IMR-90 (cell line): ENCODE data around the gene MRPS25. TPM values are rescaled to one million over a fixed set of nuclear protein-coding genes. Genes with fewer than 3 reads are reported as not detected.
A peak's percentile ranks its signal among the peaks of the same experiment; 100 is the strongest.

Source experiments
- ATAC-seq: fragments of 200-7000 bp; cut with Tn5 transposase; 2 replicates; pipeline ENCODE4 v1.9.1; 2020; ENCODE audit warnings: low read depth, mild to moderate bottlenecking, moderate library complexity
- BruUV-seq: library from RNA; stranded (reverse); fragments of 400-500 nt; replicated peaks from 2 replicates; lab custom pipeline; 2021; lab: Mats Ljungman, UMichigan
- CTCF ChIA-PET: fragments of 300-600 bp; formaldehyde crosslinking; extraction: SDS; loops from one replicate; lab custom pipeline; 2021; ENCODE audit warnings: antibody characterized with exemption; lab: Yijun Ruan, JAX
- POLR2A ChIA-PET: fragments of 300-600 bp; sonication (Branson Sonifier 250); formaldehyde crosslinking; loops from one replicate; lab custom pipeline; 2022; ENCODE audit warnings: antibody characterized with exemption; ENCODE audit not compliant: unreplicated experiment; lab: Charles Lee
- DNase-seq: peaks from one replicate; pipeline ENCODE4 v3.0.0; 2013
- H2AFZ ChIP-seq: replicated peaks from 2 replicates; pipeline ENCODE3; 2013; ENCODE audit warnings: low read length, mild to moderate bottlenecking; ENCODE audit not compliant: poor library complexity
- H2AK5ac ChIP-seq: 2 replicates; pipeline ENCODE4 v1.6.1; 2013; ENCODE audit warnings: low read depth, low read length, inconsistent platforms
- H2AK9ac ChIP-seq: replicated peaks from 2 replicates; pipeline ENCODE3; 2013; ENCODE audit warnings: mild to moderate bottlenecking, low read depth, low read length, moderate library complexity; ENCODE audit not compliant: poor library complexity
- H2BK120ac ChIP-seq: 2 replicates; pipeline ENCODE4 v1.6.1; 2013; ENCODE audit warnings: low read depth, low read length, inconsistent platforms
- H2BK15ac ChIP-seq: 3 replicates; pipeline ENCODE4 v1.6.1; 2013; ENCODE audit warnings: low read depth, low read length, inconsistent platforms
- H2BK20ac ChIP-seq: 2 replicates; pipeline ENCODE4 v1.6.1; 2013; ENCODE audit warnings: low read depth, mild to moderate bottlenecking, inconsistent platforms, low read length, moderate library complexity
- H2BK5ac ChIP-seq: 2 replicates; pipeline ENCODE4 v1.6.1; 2013; ENCODE audit warnings: mild to moderate bottlenecking, low read depth, low read length, inconsistent platforms; ENCODE audit not compliant: poor library complexity, severe bottlenecking
- H3K14ac ChIP-seq: replicated peaks from 2 replicates; pipeline ENCODE4 v1.6.1; 2013; ENCODE audit warnings: low read depth, low read length, inconsistent platforms
- H3K18ac ChIP-seq: 2 replicates; pipeline ENCODE4 v1.6.1; 2013; ENCODE audit warnings: low read depth, low read length, control low read depth
- H3K23ac ChIP-seq: 2 replicates; pipeline ENCODE4 v1.6.1; 2013; ENCODE audit warnings: low read depth, low read length, inconsistent platforms
- H3K27ac ChIP-seq: 2 replicates; pipeline ENCODE4 v1.5.1; 2013; ENCODE audit warnings: mild to moderate bottlenecking, control low read depth, low read length; ENCODE audit not compliant: insufficient read depth
- H3K27me3 ChIP-seq: 2 replicates; pipeline ENCODE4 v1.6.1; 2013; ENCODE audit warnings: low read length; ENCODE audit not compliant: control insufficient read depth, insufficient read depth
- H3K36me3 ChIP-seq: 2 replicates; pipeline ENCODE4 v1.6.1; 2013; ENCODE audit warnings: low read length, mixed read lengths; ENCODE audit not compliant: control insufficient read depth, insufficient read depth
- H3K4ac ChIP-seq: 2 replicates; pipeline ENCODE4 v1.6.1; 2013; ENCODE audit warnings: low read depth, low read length, inconsistent platforms
- H3K4me1 ChIP-seq: 2 replicates; pipeline ENCODE4 v1.6.1; 2013; ENCODE audit warnings: low read length, mixed read lengths; ENCODE audit not compliant: control insufficient read depth, insufficient read depth
- H3K4me2 ChIP-seq: 2 replicates; pipeline ENCODE4 v1.6.1; 2013; ENCODE audit warnings: low read depth, mild to moderate bottlenecking, control low read depth, low read length, moderate library complexity
- H3K4me3 ChIP-seq: 2 replicates; pipeline ENCODE4 v1.5.1; 2013; ENCODE audit warnings: low read depth, mild to moderate bottlenecking, control low read depth, low read length, moderate library complexity; ENCODE audit not compliant: insufficient read depth
- H3K56ac ChIP-seq: 2 replicates; pipeline ENCODE4 v1.6.1; 2013; ENCODE audit warnings: low read length, inconsistent platforms; ENCODE audit not compliant: insufficient read depth; ENCODE audit errors: extremely low read depth
- H3K79me1 ChIP-seq, 2 experiments: 2 replicates each; pipeline ENCODE4 v1.6.1; 2013; ENCODE audit warnings: low read length in 2 of 2, inconsistent platforms in 1 of 2, low read depth in 1 of 2
- H3K9ac ChIP-seq: 2 replicates; pipeline ENCODE4 v1.6.1; 2013; ENCODE audit warnings: low read depth, low read length, control low read depth
- H3K9me1 ChIP-seq: 2 replicates; pipeline ENCODE4 v1.6.1; 2013; ENCODE audit warnings: low read length, inconsistent platforms; ENCODE audit not compliant: insufficient read depth
- H3K9me3 ChIP-seq: 2 replicates; pipeline ENCODE4 v1.6.1; 2013; ENCODE audit warnings: low read length; ENCODE audit not compliant: control insufficient read depth, insufficient read depth
- H4K20me1 ChIP-seq: 2 replicates; pipeline ENCODE4 v1.6.1; 2013; ENCODE audit warnings: low read length, inconsistent platforms; ENCODE audit not compliant: insufficient read depth
- H4K5ac ChIP-seq: 2 replicates; pipeline ENCODE4 v1.6.1; 2013; ENCODE audit warnings: mild to moderate bottlenecking, low read depth, low read length, control low read depth
- H4K8ac ChIP-seq, 2 experiments: 2 replicates each; pipeline ENCODE4 v1.6.1; 2013; ENCODE audit warnings: low read depth in 2 of 2, low read length in 2 of 2, control low read depth in 1 of 2, inconsistent platforms in 1 of 2
- H4K91ac ChIP-seq: 2 replicates; pipeline ENCODE4 v1.6.1; 2013; ENCODE audit warnings: low read depth, low read length, inconsistent platforms; ENCODE audit not compliant: insufficient read depth
- CEBPB ChIP-seq: IDR thresholded peaks from 2 replicates; pipeline ENCODE4 v1.6.1; 2012; ENCODE audit warnings: low read depth, low read length, improper control_type of control experiment
- FOS ChIP-seq: fragments of 150-350 bp; IDR thresholded peaks from 2 replicates; pipeline ENCODE4 v1.6.1; 2016; ENCODE audit warnings: low read depth, low read length
- MAFK ChIP-seq: IDR thresholded peaks from 2 replicates; pipeline ENCODE4 v1.6.1; 2012; ENCODE audit warnings: low read depth, low read length, improper control_type of control experiment
- RFX5 ChIP-seq: IDR thresholded peaks from 2 replicates; pipeline ENCODE4 v1.8.0; 2012; ENCODE audit warnings: low read depth, mild to moderate bottlenecking, low read length, moderate library complexity
- WGBS, 2 experiments: methylation state at CpG; one replicate each; pipeline versions ENCODE4 v1.1.5 to v1.1.7; 2013; ENCODE audit warnings: missing lambda C conversion rate in 2 of 2; ENCODE audit not compliant: insufficient read length in 1 of 2; ENCODE audit errors: extremely low coverage in 2 of 2; 5-methylcytosine and 5-hydroxymethylcytosine counted together
- dilution Hi-C: fragments of 300-500 bp; cut with HindIII; formaldehyde crosslinking; loops from one replicate; pipeline ENCODE4 v1.14.3; 2018; ENCODE audit warnings: low sequenced_read_pairs; ENCODE audit not compliant: unreplicated experiment
- in situ Hi-C: fragments of 300-500 bp; cut with MboI; formaldehyde crosslinking; loops from 3 replicates; pipeline ENCODE4 v1.14.3; 2019; ENCODE audit warnings: low sequenced_read_pairs, inconsistent platforms, mixed read lengths
- intact Hi-C: fragments of 100-400 bp; cut with micrococcal nuclease; formaldehyde crosslinking; loops from 2 replicates; pipeline ENCODE4 v1.10.0; 2022
- polyA plus RNA-seq, 3 experiments: library from polyadenylated mRNA; depleted of rRNA; stranded (reverse); fragments of >200 nt; gene quantifications; 2 replicates each; pipeline ENCODE4 v1.2.3, GENCODE V29; 2012; ENCODE audit warnings: low replicate concordance in 1 of 3
- total RNA-seq: library from RNA; depleted of rRNA; stranded (reverse); fragments of >200 nt; gene quantifications from 2 replicates; pipeline ENCODE4 v1.2.3, GENCODE V29; 2012

Gene MRPS25
- total and polyA plus RNA-seq, 2 of the 4 experiments (the other 2 are of a cell fraction): 9.0 to 20.8 TPM

DNA sequence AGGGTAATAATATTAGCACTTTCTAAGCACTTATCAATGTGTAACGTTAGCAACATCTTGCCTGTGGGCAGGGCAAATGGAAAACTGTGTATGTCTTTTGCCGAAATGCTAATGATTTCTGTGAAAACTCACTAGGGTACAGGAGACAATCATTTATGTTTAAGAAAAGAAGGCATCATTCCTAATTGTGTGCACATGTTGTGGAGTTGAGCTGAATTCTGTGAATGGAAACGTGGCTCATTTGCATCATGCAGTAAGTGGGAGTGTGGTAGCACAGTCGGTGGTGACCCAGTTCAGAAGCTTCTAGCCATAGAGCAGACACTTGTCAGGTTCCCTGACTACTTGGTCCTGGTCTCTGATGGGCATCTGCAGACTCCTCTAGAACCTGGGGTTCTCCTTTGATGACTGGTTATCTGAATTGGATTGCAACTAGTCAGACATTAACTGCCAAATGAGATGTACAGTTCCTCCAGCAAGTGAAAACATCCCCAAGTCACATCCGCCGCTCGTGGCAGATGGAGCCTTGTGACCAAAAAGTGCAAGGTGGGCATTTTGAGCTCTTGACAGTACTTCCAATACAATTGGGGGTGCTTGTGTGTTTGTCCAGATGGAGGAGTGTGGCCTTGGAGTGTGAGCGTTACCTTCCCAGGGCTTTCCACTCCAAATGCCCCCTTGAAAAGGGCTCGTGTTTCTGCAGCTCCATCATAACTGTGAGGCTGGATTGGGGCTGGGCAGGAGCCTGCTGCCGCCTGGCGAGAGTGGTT is 21.5 kb downstream of the MRPS25 start:
- Histone ChIP-seq H2BK120ac (no peak overlapping the region), H2BK20ac (no peak overlapping the region), H3K18ac (no peak overlapping the region), H3K36me3 (peaks cover 61% of the 10 kb centered on the region), H3K9me3 (no peaks in the 10 kb centered on the region), H3K4me3 (no peak overlapping the region), H3K4me2 (no peak overlapping the region), H3K23ac (no peak overlapping the region), H3K4me1 (peaks cover 4% of the 10 kb centered on the region), H2AK5ac (no peak overlapping the region), H4K8ac (no peak overlapping the region), H3K4ac (no peak overlapping the region), H3K9ac (no peak overlapping the region), H4K20me1 (no peaks in the 10 kb centered on the region; the same call in 1 of the 2 replicates), H3K27ac (no peak overlapping the region), H3K9me1 (no peaks in the 10 kb centered on the region; the same call in 1 of the 2 replicates), H3K27me3 (no peaks in the 10 kb centered on the region), H3K56ac (no peak overlapping the region), H2BK5ac (no peak overlapping the region), H2AFZ (no peak overlapping the region), H3K14ac (no peak overlapping the region), H2AK9ac (no peak overlapping the region), H4K91ac (no peak overlapping the region), H3K79me1 (peaks cover 7 to 13% of the 10 kb centered on the region in 2 experiments; a peak in 3 of 4 replicates), H4K5ac (no peak overlapping the region), H2BK15ac (no peak overlapping the region)
- in situ Hi-C loops: loop anchor here (25.0 kb wide), 1 partner anchor 381 kb away; the partner anchor contains the start of gene CCDC174
- no peak for DNase-seq
- ATAC-seq: no peak
- BruUV-seq: no TSS peak
- intact Hi-C loops: no loop called here
- 85% methylated on average over 2 of the region's 11 CpGs; no CpG with 5 or more reads in 1 of the 2 experiments for WGBS, 2 experiments
- ChIA-PET CTCF (no interaction called here), POLR2A (no interaction called here)
- dilution Hi-C loops: no loop called here
- TF ChIP-seq RFX5: no peak
- TF ChIP-seq CEBPB: no peak
- TF ChIP-seq MAFK: peak; percentile 51
- no peak for TF ChIP-seq FOS
